Activated CD8-positive, alpha-beta T cell treated with anti-CD3 and anti-CD28 coated beads for 36 hours (primary cell): ENCODE measurements around the gene SLC25A48. TPM values are rescaled to one million over a fixed set of nuclear protein-coding genes. Genes with fewer than 3 reads are reported as not detected.

ENCODE experiments used
- ATAC-seq: fragments of 200-7000 bp; cut with Tn5 transposase; one replicate; pipeline ENCODE4 v1.10.0; 2021; ENCODE audit warnings: mild to moderate bottlenecking, moderate library complexity
- CTCF ChIA-PET: fragments of 350-600 bp; sonication (Branson Sonifier 250); formaldehyde crosslinking; loops from one replicate; lab custom pipeline; 2021; ENCODE audit warnings: antibody characterized with exemption; lab: Charles Lee
- POLR2A ChIA-PET: fragments of 350-600 bp; sonication (Branson Sonifier 250); formaldehyde crosslinking; loops from one replicate; lab custom pipeline; 2021; ENCODE audit warnings: antibody characterized with exemption; lab: Charles Lee
- DNase-seq: peaks from one replicate; pipeline ENCODE4 v3.0.0-alpha.2; 2020
- H3K27ac Mint-ChIP-seq: one replicate; pipeline ENCODE4 v1.8.0; 2021; ENCODE audit warnings: mild to moderate bottlenecking, mixed read lengths
- H3K27me3 Mint-ChIP-seq: one replicate; pipeline ENCODE4 v1.8.0; 2021; ENCODE audit warnings: mixed read lengths
- H3K36me3 Mint-ChIP-seq: one replicate; pipeline ENCODE4 v1.8.0; 2021; ENCODE audit warnings: low read depth, mixed read lengths
- H3K4me1 Mint-ChIP-seq: one replicate; pipeline ENCODE4 v1.8.0; 2021; ENCODE audit warnings: low read depth, mixed read lengths
- H3K4me3 Mint-ChIP-seq: one replicate; pipeline ENCODE4 v1.8.0; 2021; ENCODE audit warnings: mild to moderate bottlenecking, moderate library complexity, mixed read lengths
- H3K9me3 Mint-ChIP-seq: one replicate; pipeline ENCODE4 v1.8.0; 2021; ENCODE audit warnings: mixed read lengths
- CTCF ChIP-seq: fragments of 200-600 bp; IDR thresholded peaks from one replicate; pipeline ENCODE4 v1.8.0; 2022; ENCODE audit warnings: antibody characterized with exemption, mild to moderate bottlenecking
- intact Hi-C: fragments of 100-400 bp; cut with micrococcal nuclease; formaldehyde crosslinking; loops from one replicate; pipeline ENCODE4 v1.10.0; 2022
- total RNA-seq, 2 experiments: library from RNA; stranded (reverse); gene quantifications; one replicate each; pipeline ENCODE4 v1.2.3, GENCODE V29; 2021

Gene SLC25A48
- total RNA-seq, 2 experiments from 2014 or later = not detected

DNA sequence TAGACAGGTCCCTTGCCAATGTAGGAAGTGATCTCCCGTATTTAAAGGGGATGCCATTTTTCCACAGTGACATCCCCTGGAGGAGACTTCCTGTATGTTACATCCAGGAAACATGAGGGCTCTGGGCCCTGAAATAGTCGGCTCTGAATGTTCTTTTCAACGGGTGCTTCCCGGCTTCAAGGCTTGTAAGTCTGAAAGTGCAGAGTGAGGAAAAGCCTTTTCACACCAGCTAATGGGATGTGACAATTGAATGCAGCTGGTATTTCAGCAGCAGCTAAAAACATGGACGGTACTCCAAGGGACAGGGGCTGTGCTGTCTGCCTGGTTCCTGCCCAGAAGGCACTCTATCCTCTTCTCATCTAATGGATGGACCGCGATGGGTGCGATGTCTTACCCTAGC, 59.8 kb downstream of the SLC25A48 start:
- Mint-ChIP-seq H3K4me1 (peaks cover 12% of the 10 kb centered on the region), H3K27ac (no peak overlapping the region), H3K4me3 (no peak overlapping the region), H3K9me3 (no peaks in the 10 kb centered on the region), H3K27me3 (peaks cover 39% of the 10 kb centered on the region), H3K36me3 (no peaks in the 10 kb centered on the region)
- no peak for TF ChIP-seq CTCF
- intact Hi-C loops = no loop called here
- DNase-seq = no peak
- ChIA-PET POLR2A (no interaction called here), CTCF (no interaction called here)
- ATAC-seq = no peak

DNA sequence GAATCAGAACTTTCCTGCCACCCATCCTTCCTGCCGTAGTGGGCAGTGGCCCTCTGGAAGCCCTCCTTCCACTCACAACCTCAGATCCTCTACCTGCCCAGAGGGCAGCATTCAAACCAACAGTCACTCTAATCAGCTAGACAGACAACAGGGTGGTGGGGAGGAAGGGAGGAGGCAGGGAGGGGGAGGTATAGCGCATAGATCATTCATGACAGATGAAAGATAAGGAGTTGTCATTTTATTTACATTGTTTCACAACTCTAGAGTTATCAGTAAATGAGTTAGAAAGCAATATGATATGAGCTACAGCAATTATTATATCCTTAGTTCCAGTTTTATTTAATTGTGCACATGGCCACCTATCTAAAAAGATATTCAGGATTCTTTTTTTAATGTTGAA, 60.3 kb downstream of the SLC25A48 start:
- no peak for TF ChIP-seq CTCF
- no peak overlapping the region for H3K4me3 Mint-ChIP-seq
- no peak for DNase-seq
- H3K4me1 Mint-ChIP-seq = peaks cover 12% of the 10 kb centered on the region
- ATAC-seq = no peak
- no peaks in the 10 kb centered on the region for H3K9me3 Mint-ChIP-seq
- ChIA-PET POLR2A (no interaction called here), CTCF (interaction anchor here (0.9 kb wide), 1 partner anchor 354 kb away, joined by 3 read pairs; no protein-coding TSS in a partner anchor)
- H3K36me3 Mint-ChIP-seq = no peaks in the 10 kb centered on the region
- intact Hi-C loops = no loop called here
- H3K27me3 Mint-ChIP-seq = peaks cover 40% of the 10 kb centered on the region
- H3K27ac Mint-ChIP-seq = no peak overlapping the region

- H3K27me3 Mint-ChIP-seq = peaks cover 41% of the 10 kb centered on the region
- ChIA-PET CTCF (interaction anchor here (0.9 kb wide), 1 partner anchor 353 kb away, joined by 3 read pairs; no protein-coding TSS in a partner anchor), POLR2A (no interaction called here)
- intact Hi-C loops = no loop called here
- no peak within 1 kb of the TSS for H3K4me3 Mint-ChIP-seq
- H3K36me3 Mint-ChIP-seq = no peaks in the 10 kb centered on the region
- ATAC-seq = no peak
- no peaks in the 10 kb centered on the region for H3K9me3 Mint-ChIP-seq
- TF ChIP-seq CTCF = no peak
- no peak for DNase-seq
- H3K4me1 Mint-ChIP-seq = peaks cover 12% of the 10 kb centered on the region
- H3K27ac Mint-ChIP-seq = no peak within 1 kb of the TSS
Measured at GRCh38 chr5:135895474-135896006, 61.1 kb downstream of the SLC25A48 start, which contains the start of gene IL9. IL9 (minus strand) TSS chr5:135895841; CDS start chr5:135895816, 25 bp downstream.

- H3K9me3 Mint-ChIP-seq = no peaks in the 10 kb centered on the region
- intact Hi-C loops = no loop called here
- TF ChIP-seq CTCF = no peak
- ChIA-PET CTCF (no interaction called here), POLR2A (interaction anchor here (1.0 kb wide), 1 partner anchor 10 kb away, joined by 4 read pairs; no protein-coding TSS in a partner anchor)
- no peak overlapping the region for H3K27ac Mint-ChIP-seq
- H3K36me3 Mint-ChIP-seq = no peaks in the 10 kb centered on the region
- ATAC-seq = no peak
- peaks cover 8% of the 10 kb centered on the region for H3K4me1 Mint-ChIP-seq
- DNase-seq = no peak
- H3K4me3 Mint-ChIP-seq = no peak overlapping the region
- H3K27me3 Mint-ChIP-seq = peaks cover 48% of the 10 kb centered on the region
Measured at GRCh38 chr5:135898651-135899050, 64.2 kb downstream of the SLC25A48 start.

- ChIA-PET POLR2A (no interaction called here), CTCF (no interaction called here)
- ATAC-seq (no peak), DNase-seq (no peak)
- H3K4me3 Mint-ChIP-seq = no peak overlapping the region
- H3K27me3 Mint-ChIP-seq = peaks cover 40% of the 10 kb centered on the region
- no peaks in the 10 kb centered on the region for H3K9me3 Mint-ChIP-seq
- no peak overlapping the region for H3K27ac Mint-ChIP-seq
- H3K36me3 Mint-ChIP-seq = no peaks in the 10 kb centered on the region
- no peak for TF ChIP-seq CTCF
- H3K4me1 Mint-ChIP-seq = peaks cover 8% of the 10 kb centered on the region
- intact Hi-C loops = no loop called here
Measured at GRCh38 chr5:135900276-135900675, 65.8 kb downstream of the SLC25A48 start.
